HG02610 (cell line): ENCODE measurements around the gene CAMTA1.

ENCODE experiments used
- ATAC-seq: cut with Tn5 transposase; IDR thresholded peaks from one replicate; pipeline ENCODE4 v1.9.1; 2021; ENCODE audit warnings: mild to moderate bottlenecking, moderate library complexity; ENCODE audit not compliant: unreplicated experiment

Gene CAMTA1

GRCh38 chr1:7533006-7533405 lies 747.8 kb downstream of the CAMTA1 start:
- ATAC-seq: no peak

- no peak for ATAC-seq
Observed at GRCh38 chr1:7534061-7534825, 749.0 kb downstream of the CAMTA1 start.

DNA sequence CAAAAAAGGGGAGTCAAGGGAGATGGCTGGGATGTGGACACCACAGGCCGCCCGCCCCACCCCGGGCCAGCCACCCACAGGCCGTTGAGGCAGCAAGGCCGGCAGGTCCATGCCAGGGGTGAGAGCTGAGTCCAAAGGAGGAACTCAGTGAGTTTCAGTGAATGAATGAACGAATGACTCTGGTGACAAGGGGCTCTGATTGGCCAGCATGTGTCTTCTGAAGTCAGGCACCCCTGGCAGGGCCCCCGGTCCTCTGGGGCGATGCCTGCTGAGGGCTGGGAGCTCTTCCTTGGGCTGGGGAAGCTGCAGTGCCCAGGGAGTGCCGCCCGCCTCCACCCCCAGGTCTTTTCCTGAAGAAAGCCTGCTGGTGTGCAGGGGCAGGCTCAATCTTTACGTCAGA lies 749.8 kb downstream of the CAMTA1 start:
- ATAC-seq: no peak

DNA sequence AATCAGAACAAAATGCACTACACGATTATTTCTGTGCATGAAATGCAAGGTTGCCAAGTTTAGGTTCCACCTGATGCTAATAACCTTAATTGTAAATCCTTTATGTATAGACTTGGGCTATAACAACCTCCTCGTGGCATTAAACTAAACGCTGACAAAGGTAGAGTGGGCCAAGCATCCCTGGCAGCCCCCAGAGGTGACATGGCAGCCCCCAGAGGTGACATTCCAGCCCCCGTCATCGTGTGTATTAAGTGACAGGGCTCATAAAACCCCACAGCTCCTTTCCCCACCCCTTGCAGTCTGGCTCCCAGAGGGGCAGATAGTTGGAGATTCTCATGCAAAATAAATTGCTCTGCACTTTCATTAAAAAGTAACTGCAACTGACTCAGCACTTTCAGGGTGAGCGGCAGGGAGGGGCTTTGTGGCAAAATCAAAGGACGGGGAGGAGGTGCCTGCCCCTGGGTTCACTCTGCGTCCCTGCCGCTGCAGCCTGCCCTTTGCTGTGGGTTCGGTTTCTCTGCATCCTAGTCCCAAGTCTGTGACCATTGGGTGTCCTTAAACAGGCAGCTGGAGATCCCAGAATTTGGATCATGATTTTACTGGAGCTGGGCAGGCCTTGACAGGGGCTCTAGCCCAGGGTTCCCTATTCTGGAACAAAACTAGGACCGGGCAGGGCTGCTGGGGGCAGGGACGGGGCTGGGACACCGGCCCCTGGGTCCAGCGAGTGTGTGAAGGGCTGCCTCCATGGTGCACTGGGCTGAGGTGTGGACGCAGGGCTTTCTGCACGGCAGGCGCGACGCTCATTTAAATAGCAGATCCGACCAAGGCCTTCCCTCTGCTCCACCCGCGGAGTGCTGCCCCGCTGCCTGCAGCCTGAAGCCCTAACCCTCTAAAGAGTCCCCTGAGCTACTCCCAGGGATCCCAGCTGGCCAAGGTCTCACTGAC lies 751.0 kb downstream of the CAMTA1 start:
- no peak for ATAC-seq

DNA sequence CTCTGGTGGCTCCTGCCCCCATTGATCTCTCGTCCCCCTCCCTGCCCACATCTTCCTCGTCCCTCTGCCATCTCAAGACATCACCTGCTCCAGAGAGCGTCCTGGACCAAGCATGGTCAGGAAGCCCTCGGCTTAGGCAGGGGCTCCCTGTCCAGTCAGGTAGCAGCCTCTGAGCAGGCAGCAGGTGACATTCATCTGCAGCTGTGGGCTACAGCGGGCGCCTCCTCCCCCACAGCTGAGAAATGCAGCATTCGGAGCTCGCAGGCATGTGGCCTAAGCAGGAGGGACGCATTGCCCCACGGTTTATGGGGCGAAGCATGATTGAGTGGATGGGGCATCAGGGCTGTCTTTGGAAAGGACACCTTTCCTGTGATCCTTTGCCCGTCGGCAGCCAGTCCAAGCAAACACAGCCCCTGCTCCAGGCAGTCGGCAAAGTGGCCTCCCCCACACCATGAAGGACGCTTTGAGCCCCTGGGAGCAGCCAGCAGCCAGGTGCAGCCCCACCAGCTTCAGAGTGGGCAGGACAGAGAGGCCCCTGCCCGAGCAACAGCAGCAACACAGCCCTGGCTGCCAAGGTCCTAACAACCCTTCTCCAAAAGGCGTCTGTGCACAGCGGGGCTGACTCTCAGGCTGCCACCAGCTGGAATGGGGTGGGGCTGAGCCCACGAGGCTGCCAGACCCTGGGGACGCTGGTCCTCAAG lies 751.8 kb downstream of the CAMTA1 start:
- ATAC-seq: no peak

DNA sequence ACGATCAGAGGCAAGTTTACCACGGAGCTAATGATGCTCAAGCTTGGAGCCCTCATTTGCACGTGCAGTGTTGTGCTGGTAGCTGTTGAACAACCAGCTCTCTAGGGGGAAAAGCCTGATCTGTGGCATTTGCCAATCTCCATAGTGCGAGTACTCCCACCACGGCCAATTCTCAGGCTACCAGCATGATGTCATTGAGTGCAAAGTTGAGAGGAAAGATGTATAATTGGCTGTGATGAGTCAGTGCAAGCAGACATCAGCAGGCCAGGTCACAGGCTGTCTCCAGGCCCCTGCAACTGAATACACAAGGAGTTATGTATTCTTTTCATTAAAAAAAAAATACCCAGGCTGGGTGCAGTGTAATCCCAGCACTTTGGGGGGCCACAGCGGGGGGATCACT lies 752.8 kb downstream of the CAMTA1 start:
- ATAC-seq: no peak

DNA sequence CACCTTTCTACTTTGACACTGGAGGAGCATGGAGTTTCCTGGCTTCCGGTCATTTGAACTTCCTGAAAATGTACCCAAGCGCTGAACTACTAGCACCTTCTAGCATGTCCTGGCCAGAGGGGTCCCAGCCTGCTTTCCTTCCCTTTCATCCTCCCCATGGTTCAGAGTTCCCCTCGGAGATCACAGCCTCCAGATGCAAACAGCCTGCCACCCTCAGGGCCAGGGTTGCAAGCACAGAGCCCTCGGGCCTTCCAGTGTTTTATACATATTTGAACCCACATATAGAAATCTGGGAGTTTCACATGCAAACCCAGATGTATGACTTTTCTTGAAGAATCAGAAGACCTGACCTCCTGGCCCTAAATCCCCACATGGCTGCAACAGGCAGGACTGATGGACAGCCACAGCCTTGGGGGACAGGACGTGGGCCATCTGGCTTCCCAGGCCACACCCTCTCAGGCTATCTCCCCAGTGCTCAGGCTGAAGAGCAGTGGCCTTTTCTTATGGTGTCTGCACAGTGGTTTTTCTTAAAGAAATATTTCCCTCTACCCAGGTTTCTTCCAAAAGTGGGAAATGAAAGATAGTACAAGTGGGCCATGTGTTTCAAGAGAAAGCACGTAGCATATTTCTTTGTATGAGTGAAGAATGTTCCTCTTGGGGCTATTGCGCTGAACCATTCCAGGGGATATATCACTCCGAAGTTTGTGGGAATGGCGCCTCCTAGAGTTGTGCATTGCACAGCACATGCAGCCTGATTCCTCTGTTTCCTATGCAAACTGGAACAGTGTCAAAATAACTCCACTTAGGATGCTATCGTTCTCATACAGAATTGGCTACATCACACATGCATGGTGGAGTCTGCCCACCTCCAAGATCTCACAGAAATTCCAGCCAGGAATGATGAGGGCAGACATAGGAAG lies 753.9 kb downstream of the CAMTA1 start:
- no peak for ATAC-seq

DNA sequence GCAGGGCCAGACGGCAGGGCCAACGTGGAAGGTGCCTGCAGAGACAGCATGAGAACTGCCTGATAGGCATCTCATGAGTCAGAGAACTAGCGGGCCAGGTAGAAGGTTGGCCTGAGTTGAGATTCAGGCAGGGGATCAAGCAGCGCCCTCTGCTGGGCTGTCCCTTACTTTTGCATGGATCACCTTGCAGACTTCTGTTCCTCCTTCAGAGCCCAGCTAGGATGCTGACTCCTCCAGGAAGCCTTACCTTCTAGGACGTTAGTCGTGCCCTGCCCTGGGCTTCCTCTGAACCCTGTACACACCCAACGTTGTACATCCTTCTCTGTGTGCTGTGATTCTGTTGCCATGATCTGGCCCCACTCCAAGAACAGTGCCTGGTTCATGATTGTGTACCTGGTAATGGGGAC lies 754.5 kb downstream of the CAMTA1 start:
- ATAC-seq: no peak

- ATAC-seq: no peak
Observed at GRCh38 chr1:7540816-7541215, 755.6 kb downstream of the CAMTA1 start.

DNA sequence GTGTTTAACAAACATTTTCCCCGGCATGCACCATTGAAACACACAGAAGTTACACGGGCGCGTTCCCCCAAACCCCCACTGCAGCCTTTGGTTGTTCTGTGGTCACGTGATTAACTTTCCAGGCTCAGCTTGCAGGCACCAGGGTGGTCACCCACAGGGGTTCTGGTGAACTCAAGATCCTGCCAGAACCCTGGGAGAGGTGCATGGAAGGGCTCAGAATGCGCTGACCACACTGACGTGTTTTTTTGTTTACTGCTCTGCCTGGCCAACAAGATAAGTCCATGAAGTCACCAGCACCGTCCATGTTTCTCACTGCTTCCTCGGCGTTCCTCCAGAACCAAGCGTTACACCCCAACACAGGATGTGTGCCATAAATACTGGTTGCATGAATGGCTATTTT lies 756.4 kb downstream of the CAMTA1 start:
- ATAC-seq: no peak

DNA sequence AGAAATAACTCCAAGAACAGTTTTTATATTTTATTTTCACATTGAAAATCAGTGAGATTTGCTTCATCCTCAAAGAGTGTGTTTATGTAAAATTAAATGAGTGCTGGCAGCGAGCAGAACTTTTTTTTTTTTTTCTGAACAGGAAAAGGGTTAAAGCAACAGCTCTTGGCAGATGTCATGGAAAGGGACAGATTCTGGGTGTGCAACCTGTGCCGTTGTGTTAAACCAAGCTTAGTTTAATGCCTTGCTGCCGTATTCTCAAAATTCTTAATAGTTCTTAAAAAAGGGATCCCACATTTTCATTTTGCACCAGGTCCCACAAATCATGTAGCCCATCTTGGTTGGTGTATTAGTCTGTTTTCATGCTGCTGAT lies 758.5 kb downstream of the CAMTA1 start:
- no peak for ATAC-seq

DNA sequence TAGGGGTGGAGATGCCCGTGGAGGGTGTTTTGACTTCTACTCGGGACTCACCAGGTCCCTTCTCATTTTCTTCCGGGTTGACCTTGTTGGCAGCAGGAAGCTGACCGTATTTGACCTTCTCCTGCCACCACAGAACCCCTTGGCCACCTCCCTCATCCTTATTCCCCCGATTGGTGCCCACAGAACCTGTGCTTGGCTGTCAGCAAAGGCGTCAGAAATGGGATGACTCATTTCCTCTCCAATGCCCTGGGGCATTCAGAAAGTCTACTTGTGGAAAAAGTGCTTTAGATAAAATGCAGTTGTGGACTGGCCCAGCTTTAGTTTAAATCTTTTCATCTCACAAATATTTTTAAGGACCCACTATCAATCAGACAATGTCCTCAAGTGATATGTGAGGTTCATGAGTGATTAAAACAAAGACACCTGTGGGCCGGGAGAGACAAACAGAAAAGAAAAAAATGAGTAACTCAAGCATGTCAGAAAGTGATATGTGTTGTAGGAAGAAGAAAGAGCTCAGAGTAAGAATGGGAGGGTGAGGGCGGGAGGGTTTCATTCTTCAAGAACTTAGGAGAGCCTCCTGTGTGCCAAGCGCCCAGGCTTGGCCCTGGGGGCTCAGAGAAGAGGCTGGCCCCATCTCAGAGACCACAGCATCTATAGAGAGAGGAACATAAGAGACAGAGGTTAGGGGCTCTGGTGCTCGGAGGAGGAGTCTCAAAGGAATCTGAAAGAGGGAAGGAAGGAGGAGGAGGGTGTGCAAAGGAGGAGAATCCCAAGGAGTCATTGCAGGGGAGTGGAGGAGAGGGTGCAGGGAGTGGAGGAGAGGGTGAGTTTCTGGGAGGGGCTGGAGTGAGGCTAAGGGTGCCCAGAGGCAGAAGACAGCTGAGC lies 764.3 kb downstream of the CAMTA1 start:
- no peak for ATAC-seq

- ATAC-seq: no peak
Observed at GRCh38 chr1:7550261-7550865, 765.1 kb downstream of the CAMTA1 start.

- ATAC-seq: no peak
Observed at GRCh38 chr1:7550981-7551380, 765.7 kb downstream of the CAMTA1 start.

DNA sequence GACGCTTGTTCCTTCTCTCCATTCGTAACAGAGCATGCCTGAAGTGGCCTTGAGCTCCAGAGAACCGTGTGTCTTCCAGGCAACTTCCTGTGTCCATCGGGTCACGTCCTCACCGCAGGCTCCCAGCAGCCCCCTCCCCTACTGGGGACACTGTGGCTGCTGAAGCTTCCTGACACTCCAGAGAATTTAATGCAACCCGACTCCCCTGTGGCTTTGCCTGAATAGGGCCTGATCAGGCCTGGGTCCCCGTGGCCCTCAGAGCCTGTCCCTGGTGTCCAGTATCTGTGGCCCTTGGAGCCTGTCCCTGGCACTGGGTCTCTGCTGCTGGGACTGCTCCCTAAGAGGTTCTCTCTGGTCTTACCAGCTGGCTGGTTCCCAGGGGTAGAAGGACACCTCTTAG lies 766.2 kb downstream of the CAMTA1 start:
- no peak for ATAC-seq

DNA sequence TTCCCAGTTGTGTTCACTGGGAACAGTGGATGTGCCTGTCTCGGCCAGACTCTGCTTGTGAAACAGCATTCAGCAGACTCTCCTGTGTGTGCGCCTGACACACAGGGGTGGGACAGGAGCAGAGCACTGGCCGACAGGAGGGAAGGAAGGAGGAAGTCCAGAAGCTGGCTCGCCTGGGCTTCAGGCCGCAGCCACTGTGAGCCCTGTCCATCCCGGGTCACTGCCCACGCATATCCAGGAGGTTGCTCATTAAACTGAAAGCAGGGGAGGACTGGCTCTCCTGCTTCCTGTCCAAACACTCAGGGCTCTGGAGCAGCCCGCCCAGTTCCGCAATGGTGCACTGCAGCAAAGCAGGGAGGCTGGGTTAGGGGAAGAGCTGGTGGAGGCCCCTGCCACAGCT lies 767.1 kb downstream of the CAMTA1 start:
- no peak for ATAC-seq

- no peak for ATAC-seq
Observed at GRCh38 chr1:7553042-7553690, 767.9 kb downstream of the CAMTA1 start.

DNA sequence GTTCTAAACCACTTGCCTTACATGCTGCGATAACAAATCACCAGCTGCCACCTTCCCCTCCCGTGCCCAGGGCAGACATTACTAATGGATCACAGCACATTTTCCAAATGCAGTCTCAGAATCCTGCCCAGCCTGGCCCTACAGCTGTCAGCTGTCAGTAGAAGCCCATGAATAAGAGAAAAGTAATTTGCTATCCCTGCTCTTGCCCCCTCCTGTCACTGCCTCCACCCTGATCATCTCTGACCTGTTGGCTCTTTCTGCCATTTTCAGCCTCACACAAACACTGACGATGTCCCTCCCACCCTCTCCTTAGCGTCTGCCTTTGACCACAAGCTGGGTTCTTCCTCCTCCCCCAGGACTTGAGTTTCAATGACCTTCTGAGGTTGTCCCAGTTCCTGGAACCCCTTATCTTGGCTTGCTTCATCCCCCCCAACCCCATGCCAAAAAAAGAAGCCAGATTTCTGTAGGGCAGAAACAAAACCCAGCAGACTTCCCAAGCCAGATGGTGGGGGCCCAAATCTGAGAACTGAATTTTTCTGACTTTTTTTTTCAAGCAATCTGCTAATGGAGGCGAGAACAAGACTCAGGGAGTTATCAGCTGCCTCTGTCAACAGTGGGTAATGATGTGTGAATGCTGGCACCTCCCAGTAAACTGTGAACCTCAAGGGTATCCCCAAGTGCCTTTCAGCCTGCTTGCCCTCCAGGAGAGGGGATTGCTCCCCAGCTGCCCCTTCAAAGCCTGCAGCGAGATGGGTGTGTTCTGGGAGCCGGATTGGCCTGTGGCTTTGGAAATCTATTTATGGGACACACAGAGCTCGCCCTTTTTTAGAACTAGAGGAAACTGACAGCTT lies 769.4 kb downstream of the CAMTA1 start:
- no peak for ATAC-seq
